RPMI7951 (cell line): ENCODE results near the gene DPH2. TPM values are rescaled to one million over a fixed set of nuclear protein-coding genes. Genes with fewer than 3 reads are reported as not detected.
A peak's percentile ranks its signal among the peaks of the same experiment; 100 is the strongest.

Experiments
- DNase-seq: peaks from one replicate; pipeline ENCODE4 v3.0.0-alpha.2; 2012; ENCODE audit warnings: low read depth
- total RNA-seq: library from RNA; depleted of rRNA; stranded (reverse); fragments of >200 nt; shearing (Covaris generic); gene quantifications from 2 replicates; pipeline ENCODE4 v1.2.3, GENCODE V29; 2014

The DPH2 gene
- total RNA-seq, 1 experiment from 2014 or later = 25.5 TPM

DNA sequence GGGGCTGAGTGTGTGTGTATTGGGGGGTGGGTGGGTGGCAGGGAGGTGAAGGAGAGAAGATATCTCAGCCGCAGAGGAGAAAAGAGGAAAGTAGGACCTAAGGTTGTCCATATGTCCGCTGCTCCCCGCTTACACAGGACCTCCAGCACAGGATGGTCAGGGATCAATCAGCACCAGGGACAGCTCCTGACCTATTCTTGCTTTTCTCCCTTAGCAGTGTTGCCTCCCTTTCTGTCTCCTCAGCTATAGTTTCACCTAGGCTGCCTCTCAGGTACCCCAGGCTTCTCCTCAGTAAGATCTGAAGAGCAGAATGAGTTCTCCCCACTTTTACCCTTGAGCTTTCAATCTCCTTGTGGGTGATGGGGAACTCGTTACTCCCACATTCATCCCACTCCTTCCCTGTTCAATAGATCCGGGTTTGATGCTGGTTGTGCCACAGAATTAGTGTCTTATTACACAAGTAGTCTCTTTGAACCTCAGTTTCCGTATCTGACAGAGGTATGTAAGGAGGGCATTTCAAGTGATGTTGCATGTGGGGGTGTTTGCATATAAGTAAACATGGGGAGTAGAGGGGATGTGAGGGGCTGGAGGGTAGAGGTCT is 1.4 kb upstream of the DPH2 start:
- DNase-seq = peak; percentile 50

GRCh38 chr1:43969416-43969745 is 429 bp upstream of the DPH2 start:
- DNase-seq = no peak

DNA sequence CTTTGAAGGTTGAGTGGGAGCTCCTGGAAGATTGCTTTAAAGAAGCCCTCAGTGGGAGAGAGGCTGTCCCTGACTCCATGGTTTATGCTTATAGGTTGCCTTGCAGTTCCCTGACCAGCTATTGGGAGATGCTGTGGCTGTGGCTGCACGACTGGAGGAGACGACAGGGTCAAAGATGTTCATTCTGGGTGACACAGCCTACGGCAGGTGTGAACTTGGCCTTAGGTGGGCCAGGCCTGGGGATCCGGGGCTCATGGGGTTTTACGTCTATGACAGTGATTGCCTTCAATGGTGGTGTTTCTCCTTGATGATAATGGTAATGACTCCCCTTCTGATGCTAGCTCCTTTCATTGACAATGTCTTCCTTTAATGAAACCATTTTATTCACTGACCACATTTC is 692 bp downstream of the DPH2 start:
- no peak for DNase-seq

GRCh38 chr1:43970911-43971310 is 1.1 kb downstream of the DPH2 start:
- DNase-seq = no peak

- no peak for DNase-seq
These were observed 1.6 kb downstream of the DPH2 start for GRCh38 chr1:43971336-43971980.

DNA sequence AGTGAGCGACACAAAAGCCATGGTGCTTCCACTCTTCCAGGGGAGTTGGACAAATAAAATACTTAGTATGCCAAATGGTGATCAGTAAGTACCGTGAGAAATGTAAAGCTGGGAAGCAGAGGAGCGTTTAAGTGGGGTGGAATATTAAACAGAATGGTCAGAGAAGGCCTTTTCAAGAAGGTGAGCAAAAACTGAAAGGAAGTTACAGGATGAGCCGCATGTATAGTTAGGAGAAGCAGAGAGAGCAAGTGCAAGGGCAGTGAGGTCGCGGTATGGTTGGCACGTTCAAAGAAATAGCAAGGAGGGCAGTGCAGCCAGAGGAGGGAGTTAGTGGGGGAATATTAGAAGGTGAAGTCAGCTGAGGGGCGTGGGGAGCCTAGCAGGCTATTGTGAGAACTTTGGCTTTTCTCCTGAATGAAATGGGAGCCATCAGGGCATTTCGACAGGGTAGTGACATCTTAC is 4.2 kb downstream of the DPH2 start:
- no peak for DNase-seq

DNA sequence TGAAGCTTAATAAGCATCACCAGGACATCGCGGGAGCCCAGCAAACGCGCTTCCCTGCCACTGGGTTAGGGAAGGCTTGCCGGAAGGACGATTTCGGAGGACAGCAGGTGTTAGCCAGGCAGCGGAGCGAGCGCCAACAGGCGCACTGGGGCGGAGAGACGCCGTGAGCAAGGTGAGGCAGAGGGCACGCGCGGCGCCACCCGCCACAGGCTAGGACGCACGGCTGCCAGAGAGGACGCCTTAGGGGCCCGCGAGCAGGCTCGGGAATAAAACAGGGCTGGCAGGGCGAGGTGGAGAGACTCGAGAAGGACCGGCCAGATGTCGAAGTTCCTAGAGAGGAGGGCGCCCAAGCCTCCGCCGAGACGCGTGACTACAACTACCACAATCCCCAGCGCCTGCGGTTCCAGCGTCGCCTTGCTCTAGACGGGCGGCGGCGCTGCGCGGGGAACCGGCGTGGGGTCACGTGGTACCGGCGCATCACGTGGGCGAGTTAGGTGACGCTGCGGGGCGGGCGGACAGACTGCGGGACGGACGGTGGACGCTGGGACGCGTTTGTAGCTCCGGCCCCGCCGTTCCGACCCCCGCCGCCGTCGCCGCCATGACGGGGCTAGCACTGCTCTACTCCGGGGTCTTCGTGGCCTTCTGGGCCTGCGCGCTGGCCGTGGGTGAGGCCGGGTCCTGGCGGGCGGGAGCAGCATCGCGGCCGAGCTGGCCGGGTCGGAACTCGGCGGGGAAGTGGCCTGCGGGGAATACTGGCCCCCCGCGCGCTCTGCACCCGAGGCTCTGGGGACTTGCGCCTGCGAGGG is 4.8 kb downstream of the DPH2 start, which contains the start of gene ATP6V0B:
ATP6V0B (plus strand) TSS at position 518 of the 806 bp plus-strand sequence; CDS start at position 599, 81 bp downstream.
- peak; percentile 92 for DNase-seq

GRCh38 chr1:43975249-43975961 is 5.6 kb downstream of the DPH2 start:
- DNase-seq = no peak

DNA sequence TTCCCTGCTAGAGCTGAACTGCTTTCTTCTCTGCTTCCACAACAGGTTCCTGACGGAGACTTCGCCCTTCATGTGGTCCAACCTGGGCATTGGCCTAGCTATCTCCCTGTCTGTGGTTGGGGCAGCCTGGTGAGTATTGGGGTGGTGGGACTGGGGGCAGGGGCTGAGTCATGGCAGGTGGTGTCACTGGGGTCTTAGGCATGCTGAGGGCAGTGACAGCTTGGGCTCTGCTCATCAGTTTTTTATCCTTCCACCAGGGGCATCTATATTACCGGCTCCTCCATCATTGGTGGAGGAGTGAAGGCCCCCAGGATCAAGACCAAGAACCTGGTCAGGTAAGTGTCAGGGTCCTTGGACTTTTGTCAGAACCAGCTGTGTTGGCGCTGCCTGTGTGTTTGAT is 6.2 kb downstream of the DPH2 start:
- no peak for DNase-seq

DNA sequence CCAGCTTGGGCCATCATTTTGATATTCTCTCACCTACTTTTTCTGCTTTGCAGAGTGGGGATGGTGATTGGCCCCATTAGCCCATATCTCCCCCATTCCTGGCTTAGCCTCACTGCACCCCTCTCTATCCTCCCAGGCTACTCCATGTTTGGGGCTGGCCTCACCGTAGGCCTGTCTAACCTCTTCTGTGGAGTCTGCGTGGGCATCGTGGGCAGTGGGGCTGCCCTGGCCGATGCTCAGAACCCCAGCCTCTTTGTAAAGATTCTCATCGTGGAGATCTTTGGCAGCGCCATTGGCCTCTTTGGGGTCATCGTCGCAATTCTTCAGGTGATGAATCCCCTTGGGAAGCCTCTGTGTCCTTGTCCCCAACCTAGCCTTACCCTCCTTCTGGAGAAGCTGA is 7.1 kb downstream of the DPH2 start:
- DNase-seq = no peak

- DNase-seq = no peak
These were observed 7.8 kb downstream of the DPH2 start for GRCh38 chr1:43977376-43978263.

DNA sequence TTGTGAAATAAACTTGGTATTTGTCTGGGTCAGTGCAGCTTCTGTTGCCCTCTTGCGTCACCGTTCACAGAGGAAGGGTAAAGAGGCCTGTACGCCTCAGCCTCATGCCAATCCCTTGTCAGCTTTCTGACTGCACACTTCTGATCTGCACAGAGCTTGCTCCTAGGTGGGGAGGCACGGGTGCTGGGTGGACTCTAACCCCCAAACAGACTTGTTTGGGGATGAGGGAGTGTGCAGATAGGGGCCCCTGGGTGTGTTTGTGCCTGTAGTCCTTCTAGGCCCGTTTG is 8.4 kb downstream of the DPH2 start:
- DNase-seq = no peak

DNA sequence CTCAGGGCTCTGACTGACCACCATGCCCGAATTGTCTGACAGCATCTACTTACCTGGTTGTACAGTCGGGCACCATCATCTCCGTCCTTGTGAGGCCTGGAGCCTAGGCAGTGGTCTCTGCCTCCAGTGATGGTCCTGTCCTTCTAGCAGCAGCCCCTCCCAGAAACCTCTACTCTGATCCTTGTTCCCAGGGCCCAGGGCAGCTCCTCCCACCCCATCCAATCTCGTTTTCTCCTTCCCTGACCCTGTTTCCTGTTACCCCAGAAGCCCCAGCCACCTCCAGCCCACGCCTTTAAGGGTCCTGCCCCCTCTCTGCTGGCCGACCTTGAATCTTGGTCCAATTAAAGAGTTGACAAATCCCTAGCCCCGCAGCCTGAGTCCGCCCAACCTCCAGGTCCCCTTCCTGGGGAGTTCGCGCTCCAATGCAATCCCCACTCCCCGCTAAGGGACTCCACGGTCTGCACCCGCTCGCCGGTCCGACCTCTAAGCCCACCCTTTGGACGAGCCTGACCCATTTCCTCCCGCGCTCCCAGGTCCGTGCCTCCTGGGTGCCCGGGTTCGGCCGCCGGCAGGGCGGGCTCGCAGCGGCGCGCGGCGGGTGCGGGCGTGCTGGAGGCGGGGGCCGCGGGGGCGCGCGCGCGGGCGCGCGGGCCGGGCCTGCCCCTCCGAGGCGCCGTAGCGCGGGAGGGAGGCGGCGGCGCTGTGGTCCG is 8.9 kb downstream of the DPH2 start, which contains the start of gene B4GALT2:
B4GALT2 (plus strand) TSS at position 660 of the 710 bp plus-strand sequence. CDS start 1,951 bp downstream, outside the sequence.
- DNase-seq = peak; percentile 51

DNA sequence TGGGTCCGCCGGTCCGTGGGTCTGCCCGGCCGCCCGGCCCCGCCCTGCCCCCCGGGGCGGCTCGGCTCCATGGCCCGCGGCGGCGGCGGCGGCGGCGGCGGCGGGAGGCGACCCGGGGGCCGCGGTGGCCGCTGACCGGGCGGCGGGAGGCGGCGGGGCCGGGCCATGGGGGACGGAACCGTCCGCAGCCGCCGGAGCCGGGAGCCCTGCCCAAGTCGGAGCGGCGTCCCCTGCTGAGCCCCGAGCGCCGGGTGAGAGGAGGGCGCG is 9.4 kb downstream of the DPH2 start:
- DNase-seq = no peak

- peak; percentile 63 for DNase-seq
These were observed 9.9 kb downstream of the DPH2 start for GRCh38 chr1:43979528-43980254.

DNA sequence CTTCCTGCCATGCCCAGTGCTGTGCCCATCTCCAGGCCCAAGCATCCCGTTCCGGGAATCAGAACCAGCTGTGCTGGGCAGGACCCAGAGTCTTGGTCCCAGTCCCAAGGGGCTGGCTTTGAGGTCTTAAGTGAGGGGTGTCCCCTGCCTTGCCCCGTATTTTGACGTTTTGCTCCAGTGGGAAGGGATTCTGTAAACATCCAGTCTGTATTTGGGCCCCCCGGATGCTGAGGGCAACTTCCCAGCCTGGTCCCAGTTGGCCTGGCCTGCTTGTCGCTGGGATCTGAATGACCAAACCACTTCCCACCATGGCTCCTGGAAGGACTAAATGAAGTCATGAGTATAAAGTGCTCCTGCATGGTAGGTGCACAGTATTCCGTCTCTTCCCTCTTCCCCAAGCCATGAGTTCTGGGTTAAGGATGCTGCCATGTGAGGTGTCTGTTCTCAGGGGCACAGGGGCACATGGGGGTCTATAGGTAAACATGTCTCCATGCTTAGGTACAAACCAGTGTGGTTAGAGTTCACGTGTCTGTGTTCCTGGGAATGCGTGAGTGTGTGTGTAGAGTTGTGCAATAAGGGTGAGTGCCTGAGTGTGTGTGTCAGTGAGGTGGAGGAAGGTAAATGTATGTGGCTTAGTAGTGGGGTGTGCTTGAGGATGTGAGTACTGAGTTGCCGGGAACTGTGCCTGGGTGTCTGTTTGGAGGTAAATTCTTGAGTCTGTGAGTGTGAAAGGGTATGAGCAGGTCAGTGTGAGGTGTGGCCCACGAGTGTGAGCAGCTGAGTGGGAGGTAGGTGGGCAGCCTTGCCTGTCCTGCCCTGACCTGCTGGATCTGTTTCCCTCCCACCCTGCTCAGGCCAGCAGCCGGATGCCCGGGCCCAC is 10.7 kb downstream of the DPH2 start:
- DNase-seq = no peak

DNA sequence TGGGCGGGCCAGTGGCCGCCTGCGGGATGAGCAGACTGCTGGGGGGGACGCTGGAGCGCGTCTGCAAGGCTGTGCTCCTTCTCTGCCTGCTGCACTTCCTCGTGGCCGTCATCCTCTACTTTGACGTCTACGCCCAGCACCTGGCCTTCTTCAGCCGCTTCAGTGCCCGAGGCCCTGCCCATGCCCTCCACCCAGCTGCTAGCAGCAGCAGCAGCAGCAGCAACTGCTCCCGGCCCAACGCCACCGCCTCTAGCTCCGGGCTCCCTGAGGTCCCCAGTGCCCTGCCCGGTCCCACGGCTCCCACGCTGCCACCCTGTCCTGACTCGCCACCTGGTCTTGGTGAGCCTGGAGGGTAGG is 11.3 kb downstream of the DPH2 start:
- no peak for DNase-seq

DNA sequence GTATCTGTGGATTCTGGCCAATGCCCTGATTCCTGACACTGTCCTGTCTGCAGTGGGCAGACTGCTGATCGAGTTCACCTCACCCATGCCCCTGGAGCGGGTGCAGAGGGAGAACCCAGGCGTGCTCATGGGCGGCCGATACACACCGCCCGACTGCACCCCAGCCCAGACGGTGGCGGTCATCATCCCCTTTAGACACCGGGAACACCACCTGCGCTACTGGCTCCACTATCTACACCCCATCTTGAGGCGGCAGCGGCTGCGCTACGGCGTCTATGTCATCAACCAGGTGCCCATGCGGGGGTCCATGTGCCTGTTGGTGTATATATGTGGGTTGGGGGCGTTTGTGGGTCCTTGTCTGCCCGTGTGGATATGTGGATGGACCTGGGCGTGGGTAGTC is 11.8 kb downstream of the DPH2 start:
- no peak for DNase-seq

GRCh38 chr1:43982241-43982640 is 12.4 kb downstream of the DPH2 start:
- no peak for DNase-seq
